ENCODE data around the gene LATS1. TPM values are rescaled to one million over a fixed set of nuclear protein-coding genes. Genes with fewer than 3 reads are reported as not detected.

LATS1 gene
- total and polyA plus RNA-seq, 3 donors from 2014 or later: 17.4 to 38.7 (median 35.0) TPM

DNA sequence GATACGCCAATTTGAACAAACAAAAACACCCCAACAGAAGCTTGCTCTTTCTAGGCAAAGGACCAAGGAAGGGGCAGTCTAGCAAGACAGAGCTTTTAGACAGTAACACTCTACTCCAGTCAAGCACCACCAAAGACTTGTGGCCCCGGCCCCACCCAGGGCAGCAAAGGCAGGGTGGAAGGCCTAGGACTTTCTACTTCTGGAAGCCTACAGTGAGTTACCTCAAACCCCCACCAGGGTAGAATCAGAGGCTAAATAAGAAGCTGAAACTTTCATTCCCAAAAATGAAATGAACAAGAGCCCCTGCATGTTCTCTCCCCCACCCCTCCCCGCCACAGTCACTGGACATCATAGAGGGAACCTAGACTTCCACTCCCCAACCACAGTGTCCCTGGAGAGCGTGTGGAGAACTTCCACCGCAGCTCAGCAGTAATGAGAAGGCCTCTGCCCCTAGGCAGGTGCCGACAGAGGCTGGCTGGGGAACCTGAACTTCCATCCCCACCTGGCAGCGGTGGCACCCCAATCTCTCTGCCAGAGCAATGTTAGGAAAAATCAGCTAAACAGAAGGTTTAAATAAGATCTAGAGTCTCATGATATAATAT, 109.4 kb downstream of the LATS1 start:
- Histone ChIP-seq H3K4me3 (no peak overlapping the region), H3K9me3 (no peaks in the 10 kb centered on the region), H3K4me1 (peaks cover 11% of the 10 kb centered on the region), H3K27ac (no peak overlapping the region), H3K36me3 (ENCODE audit: low read depth, missing control alignments) (no peaks in the 10 kb centered on the region), H3K27me3 (no peaks in the 10 kb centered on the region)
- no peak for DNase-seq
- intact Hi-C loops (cut with DNase I; ENCODE audit: low total_unique reads): no loop called here
- TF ChIP-seq, protein P1, sequence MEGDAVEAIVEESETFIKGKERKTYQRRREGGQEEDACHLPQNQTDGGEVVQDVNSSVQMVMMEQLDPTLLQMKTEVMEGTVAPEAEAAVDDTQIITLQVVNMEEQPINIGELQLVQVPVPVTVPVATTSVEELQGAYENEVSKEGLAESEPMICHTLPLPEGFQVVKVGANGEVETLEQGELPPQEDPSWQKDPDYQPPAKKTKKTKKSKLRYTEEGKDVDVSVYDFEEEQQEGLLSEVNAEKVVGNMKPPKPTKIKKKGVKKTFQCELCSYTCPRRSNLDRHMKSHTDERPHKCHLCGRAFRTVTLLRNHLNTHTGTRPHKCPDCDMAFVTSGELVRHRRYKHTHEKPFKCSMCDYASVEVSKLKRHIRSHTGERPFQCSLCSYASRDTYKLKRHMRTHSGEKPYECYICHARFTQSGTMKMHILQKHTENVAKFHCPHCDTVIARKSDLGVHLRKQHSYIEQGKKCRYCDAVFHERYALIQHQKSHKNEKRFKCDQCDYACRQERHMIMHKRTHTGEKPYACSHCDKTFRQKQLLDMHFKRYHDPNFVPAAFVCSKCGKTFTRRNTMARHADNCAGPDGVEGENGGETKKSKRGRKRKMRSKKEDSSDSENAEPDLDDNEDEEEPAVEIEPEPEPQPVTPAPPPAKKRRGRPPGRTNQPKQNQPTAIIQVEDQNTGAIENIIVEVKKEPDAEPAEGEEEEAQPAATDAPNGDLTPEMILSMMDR (IDR thresholded peaks at IDR 0.05): no peak
- TF ChIP-seq POLR2A (IDR thresholded peaks at IDR 0.05): no peak
- WGBS, 2 donors: 93 to 96% methylated on average over 7 of the region's 7 CpGs

Small RNA genes lying within 50 kb of the gene (small RNA-seq; reads per million reads assigned to genes)
- 0 reads per million in 2 donors for gene RF00019

Other genes with a start within 250 kb of the LATS1 start
- gene ZC3H12D, start 233.1 kb downstream of the LATS1 start, total RNA-seq: 1 to 10 TPM; 1.4 to 2.1 TPM
- gene ZC3H12D, start 233.1 kb downstream of the LATS1 start, polyA plus RNA-seq (ENCODE audit: insufficient read depth, low read depth, low replicate concordance): 0.61 TPM
- gene PPIL4, start 172.1 kb downstream of the LATS1 start, total RNA-seq: 10 to 100 TPM; 36.0 to 39.4 TPM
- gene PPIL4, start 172.1 kb downstream of the LATS1 start, polyA plus RNA-seq (ENCODE audit: insufficient read depth, low read depth, low replicate concordance): 13.9 TPM
- gene GINM1, start 151.7 kb downstream of the LATS1 start, total RNA-seq: 10 to 100 TPM; 47.5 to 58.7 TPM
- gene GINM1, start 151.7 kb downstream of the LATS1 start, polyA plus RNA-seq (ENCODE audit: insufficient read depth, low read depth, low replicate concordance): 80.3 TPM
- gene KATNA1, start 69.4 kb downstream of the LATS1 start, total RNA-seq: 10 to 100 TPM; 46.6 to 49.4 TPM
- 81.5 TPM for gene KATNA1, start 69.4 kb downstream of the LATS1 start, polyA plus RNA-seq (ENCODE audit: insufficient read depth, low read depth, low replicate concordance)
- 10 to 100 TPM; 28.3 to 32.2 TPM for gene NUP43, start 28.4 kb upstream of the LATS1 start, total RNA-seq
- gene NUP43, start 28.4 kb upstream of the LATS1 start, polyA plus RNA-seq (ENCODE audit: insufficient read depth, low read depth, low replicate concordance): 14.8 TPM
- 100 to 1,000 TPM; 196 to 220 TPM for gene PCMT1, start 31.6 kb upstream of the LATS1 start, total RNA-seq
- 192 TPM for gene PCMT1, start 31.6 kb upstream of the LATS1 start, polyA plus RNA-seq (ENCODE audit: insufficient read depth, low read depth, low replicate concordance)
- 10 to 100 TPM; 28.8 to 44.7 TPM for gene LRP11, start 146.3 kb upstream of the LATS1 start, total RNA-seq
- gene LRP11, start 146.3 kb upstream of the LATS1 start, polyA plus RNA-seq (ENCODE audit: insufficient read depth, low read depth, low replicate concordance): 16.8 TPM
- gene RAET1E, start 180.0 kb upstream of the LATS1 start, total RNA-seq: under 1 TPM; 0.31 TPM
- 0.30 TPM for gene RAET1E, start 180.0 kb upstream of the LATS1 start, polyA plus RNA-seq (ENCODE audit: insufficient read depth, low read depth, low replicate concordance)
- not detected for gene RAET1G, start 205.0 kb upstream of the LATS1 start, total RNA-seq
- 0.30 TPM for gene RAET1G, start 205.0 kb upstream of the LATS1 start, polyA plus RNA-seq (ENCODE audit: insufficient read depth, low read depth, low replicate concordance)
- gene ULBP2, start 223.9 kb upstream of the LATS1 start, total RNA-seq: 1 to 10 TPM; 1.5 to 2.0 TPM
- gene ULBP2, start 223.9 kb upstream of the LATS1 start, polyA plus RNA-seq (ENCODE audit: insufficient read depth, low read depth, low replicate concordance): 1.9 TPM
- 1 to 10 TPM; 4.7 to 5.9 TPM for gene ULBP1, start 245.8 kb upstream of the LATS1 start, total RNA-seq
- gene ULBP1, start 245.8 kb upstream of the LATS1 start, polyA plus RNA-seq (ENCODE audit: insufficient read depth, low read depth, low replicate concordance): 2.3 TPM

All from testis (tissue), 3 donors.